Measurements from ENCODE around the gene PON3.

DNA sequence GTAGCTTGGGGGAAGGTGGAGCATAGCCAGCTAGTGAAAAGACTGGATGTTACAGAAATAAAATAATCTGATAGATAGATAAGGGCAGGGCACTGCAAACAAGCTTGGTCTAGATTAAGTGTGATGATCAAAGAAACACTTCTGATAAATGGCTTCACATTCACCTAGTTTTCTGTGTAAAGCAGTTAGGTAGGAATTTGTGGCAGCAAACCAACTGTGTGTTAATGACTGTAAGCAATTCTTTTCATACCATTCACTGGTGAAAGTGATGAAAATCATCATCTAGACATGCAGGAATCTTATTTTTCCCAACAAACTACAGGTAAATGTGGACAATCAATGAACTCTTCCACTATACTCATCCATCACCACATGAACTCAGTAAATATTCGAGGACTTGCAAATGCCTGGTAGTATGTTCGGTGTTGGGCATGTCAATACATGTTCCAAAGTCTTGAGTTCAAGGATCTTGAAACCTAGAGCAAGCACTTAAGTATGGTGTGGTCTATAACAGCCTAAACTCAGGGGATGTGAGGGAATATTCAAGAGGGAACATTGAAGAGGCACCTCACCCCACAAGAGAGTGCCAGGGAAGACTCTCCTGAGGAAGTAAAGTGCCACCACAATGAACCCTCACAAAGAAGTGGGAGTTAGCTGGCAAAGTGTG is 20.5 kb downstream of the PON3 start:
- TF ChIP-seq, protein P1, sequence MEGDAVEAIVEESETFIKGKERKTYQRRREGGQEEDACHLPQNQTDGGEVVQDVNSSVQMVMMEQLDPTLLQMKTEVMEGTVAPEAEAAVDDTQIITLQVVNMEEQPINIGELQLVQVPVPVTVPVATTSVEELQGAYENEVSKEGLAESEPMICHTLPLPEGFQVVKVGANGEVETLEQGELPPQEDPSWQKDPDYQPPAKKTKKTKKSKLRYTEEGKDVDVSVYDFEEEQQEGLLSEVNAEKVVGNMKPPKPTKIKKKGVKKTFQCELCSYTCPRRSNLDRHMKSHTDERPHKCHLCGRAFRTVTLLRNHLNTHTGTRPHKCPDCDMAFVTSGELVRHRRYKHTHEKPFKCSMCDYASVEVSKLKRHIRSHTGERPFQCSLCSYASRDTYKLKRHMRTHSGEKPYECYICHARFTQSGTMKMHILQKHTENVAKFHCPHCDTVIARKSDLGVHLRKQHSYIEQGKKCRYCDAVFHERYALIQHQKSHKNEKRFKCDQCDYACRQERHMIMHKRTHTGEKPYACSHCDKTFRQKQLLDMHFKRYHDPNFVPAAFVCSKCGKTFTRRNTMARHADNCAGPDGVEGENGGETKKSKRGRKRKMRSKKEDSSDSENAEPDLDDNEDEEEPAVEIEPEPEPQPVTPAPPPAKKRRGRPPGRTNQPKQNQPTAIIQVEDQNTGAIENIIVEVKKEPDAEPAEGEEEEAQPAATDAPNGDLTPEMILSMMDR (IDR thresholded peaks at IDR 0.05; ENCODE audit: insufficient read depth, low read depth, low read length): no peak
- TF ChIP-seq EZH2 (IDR thresholded peaks at IDR 0.05; ENCODE audit: insufficient read depth, low read length): no peak
